ENCODE measurements around the gene LHPP.

LHPP gene

DNA sequence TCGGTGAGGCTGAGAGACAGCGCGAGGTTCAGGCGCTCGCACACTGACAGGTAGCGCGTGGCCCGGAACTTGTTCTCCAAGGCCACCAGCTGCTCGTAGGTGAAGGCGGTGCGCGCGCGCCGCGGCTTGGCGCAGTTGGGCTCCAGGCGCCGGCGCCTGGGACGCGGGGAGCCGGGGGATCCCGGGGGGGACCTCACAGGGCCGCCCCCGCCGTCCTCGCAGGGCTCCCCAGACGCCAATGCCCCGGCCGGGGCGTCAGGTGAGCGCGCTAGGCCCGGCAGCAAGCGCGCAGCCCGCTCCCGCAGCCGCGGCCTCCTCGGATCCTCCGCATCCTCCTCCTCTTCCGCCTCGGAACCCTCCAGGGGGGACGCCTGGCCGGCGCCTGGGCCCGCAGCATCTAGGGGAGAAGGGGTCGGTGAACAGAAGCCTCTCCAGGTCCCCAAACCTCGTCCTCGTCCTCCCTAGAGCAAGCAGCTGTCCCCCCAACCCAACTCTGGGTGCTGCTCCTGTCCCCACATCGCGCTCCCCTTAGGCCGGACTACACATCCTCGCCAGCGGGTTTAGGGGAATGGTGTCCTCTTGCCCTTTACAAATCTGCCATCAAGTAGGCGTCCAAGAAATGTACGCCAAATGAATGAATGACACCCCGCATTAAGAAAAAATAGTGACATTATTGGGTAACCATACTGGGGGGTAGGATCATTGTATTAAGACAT is 13.7 kb upstream of the LHPP start:
- DNase-seq = peak in 1 of 3 donors; percentile 21

DNA sequence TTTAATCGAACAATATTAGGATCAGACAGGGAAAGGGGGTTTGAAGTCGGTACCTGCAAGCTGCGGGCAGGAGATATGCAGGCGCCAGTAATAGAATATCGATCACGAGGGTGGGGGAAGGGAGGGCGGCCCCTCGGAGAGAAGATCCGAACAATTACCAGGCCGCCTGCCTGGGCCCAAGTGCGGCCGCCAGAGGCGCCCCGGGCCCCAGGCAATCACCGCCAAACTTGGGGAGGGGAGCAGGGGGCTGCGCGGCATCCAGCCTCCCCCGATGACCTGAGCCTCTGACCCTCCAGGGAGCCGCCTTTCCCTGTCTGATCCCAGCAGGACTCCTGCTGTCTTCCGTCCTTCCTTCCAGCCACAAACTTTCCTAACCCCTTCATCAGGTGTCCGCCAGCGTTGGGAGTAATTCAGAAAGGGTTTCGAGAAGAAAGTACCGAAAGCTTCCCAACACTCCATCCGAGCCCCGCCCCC is 12.9 kb upstream of the LHPP start:
- DNase-seq = no peak

DNA sequence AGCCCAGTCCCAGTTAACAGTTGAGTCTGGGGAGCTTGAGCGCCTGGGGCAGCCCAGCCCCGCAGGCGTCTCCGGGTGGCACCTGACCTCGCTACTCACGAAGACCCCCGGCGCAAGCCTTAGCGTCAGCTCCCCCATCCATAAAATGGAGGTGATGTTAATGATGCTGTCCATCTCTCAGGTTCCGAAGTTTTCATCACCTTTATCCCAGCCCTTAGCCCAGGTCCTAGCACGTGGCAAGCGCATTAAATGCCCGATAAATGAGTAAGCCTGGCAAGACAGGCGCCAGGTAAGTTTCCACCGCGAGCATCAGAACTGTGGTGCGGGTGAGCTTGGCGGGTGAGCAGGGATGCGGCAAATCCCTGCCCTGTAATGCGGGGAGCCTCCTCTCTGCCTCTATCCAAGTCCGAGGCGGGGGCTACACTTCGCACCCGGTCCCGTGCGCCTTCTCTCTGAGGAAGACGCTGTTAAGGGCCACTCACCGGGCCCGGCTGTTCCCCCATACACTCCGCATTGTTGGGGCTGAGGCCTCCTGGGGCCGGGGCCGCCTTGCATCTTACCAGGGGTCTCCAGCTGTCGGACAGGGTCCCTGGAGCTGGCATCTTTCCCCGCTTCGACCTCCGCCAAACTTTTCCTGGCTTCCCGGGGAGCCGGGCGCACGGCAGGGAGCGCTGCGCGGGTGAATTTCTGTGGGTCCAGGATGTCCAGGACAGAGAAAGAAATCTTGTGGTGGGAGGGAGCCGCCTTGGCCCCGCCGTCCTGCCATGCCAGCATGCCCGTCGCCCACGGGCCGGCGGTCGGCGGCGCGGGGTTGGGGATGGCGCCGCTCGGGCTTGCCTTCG is 12.2 kb upstream of the LHPP start:
- DNase-seq = peak in 1 of 3 donors; percentile 25

DNA sequence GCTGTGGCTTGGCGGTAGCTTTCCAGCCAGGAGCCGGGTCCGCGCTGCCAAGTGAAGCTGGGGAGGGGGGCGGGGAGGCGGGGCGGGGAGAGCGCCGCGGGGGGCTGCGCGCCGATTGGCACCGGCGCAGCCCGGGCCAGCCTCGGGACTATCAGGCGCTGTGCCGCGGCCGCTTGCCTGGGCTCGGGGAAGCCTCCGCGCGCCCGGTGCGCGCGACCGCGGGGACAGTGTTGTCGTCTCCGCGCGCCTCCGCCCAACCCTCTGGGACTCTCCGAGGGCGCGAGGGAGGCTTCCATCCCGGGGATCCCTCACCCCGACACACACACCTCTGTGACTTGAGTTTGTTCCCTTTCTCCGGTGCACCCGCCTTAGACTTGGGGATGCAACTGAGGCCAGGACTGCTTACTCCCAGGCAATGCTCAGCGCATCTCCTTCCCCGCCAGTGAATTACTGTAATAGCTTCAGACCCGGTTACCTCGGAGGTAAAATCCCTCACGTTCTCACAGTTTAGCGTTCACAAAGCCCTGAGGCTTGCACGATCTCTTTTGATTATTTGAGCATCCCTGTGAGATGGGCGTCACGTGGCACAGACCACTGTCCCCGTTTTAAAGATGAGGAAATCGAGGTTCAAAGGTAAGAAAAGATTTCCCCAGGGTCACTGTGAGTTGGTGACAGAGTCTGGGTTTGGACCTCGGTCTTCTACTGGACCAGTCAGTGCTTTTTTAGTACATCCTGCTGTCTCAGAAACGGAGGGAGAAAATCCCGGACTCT is 11.4 kb upstream of the LHPP start, which contains the start of gene NKX1-2:
Gene NKX1-2 (minus strand): TSS at position 24 of the 771 bp plus-strand sequence. CDS start 92 bp downstream, outside the sequence.
- DNase-seq = peak in 2 of 3 donors; percentile 24 to 60

DNA sequence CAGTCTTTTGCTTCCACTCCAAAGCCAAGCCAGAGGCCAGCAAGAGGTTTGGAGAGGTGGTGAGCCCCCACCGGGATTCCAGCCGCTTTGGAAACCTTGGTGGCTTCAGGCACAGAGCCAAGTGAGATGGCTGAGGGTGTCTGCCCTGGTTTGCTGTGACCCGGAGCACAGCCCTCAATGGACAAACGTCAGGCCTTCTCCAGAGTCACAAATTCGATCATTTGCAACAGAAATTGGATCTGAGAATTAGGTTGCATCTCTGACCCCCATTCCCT is 10.9 kb upstream of the LHPP start:
- no peak for DNase-seq

DNA sequence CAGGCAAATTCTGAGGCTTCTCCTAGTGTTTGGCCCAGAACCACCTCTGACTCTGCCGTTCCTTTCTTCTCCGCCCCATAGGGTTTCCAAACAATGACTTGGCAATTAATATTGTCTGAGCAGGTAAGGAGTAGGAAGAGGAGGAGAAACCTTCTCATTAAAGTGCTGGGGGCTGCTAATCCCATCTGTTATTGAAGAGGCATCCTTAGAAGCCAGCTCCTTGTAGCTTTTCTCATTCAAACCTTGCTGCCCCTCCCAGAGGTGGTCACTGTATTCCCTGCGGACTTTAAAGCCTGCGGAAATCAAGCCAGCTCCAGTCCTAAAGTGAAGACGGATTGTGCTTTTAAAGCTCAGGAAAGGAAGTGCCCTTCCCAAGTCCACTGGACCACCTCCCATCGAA is 10.3 kb upstream of the LHPP start:
- DNase-seq = no peak

DNA sequence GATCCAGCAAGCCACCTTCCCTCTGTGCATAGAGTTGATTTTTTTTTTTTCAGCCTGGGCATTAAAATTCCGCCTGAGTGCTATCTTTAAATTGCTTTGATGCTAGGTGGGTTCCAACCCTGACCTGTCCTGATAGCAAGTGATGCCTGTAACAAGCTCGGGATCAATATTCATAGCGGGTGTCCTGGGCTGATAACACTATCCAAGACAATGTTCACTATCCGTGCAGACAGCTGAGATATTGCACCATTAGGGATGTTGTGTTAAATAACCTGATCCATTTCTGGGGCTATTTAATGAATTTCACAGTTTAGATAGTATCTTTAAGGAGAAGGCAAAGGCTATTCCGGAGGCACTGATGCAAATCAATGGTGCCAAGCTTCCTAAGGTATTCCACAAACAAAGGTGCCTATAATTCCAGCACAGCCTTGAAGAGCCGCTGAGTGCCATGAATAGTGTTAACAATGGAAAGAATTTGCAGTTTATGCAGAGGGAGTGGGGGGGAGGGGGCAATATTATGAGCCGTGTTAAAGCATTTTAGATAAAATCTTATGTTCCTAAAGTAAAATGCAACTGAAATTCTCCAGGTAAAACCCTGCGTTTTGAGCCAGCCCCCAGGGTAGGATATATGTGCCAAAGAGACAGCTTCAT is 7.5 kb upstream of the LHPP start:
- no peak for DNase-seq

DNA sequence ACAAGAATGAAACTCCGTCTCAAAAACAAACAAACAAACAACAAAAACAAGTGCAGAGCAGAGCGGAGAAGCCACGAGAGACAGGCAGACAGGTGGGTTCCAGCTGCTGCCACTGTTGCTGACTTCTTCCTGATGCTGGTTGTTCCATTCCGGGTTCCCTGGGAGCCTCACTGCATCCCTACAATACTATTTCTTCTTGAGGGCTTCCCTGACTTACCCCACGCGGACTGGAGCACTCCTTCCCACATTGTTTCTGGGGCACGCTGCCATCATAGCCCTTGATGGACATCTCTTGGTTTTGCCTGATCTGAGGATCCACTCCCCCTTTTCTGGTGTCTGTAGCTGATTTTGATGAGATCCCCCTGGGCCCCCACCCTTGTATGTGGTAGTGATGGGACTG is 6.2 kb upstream of the LHPP start:
- no peak for DNase-seq

DNA sequence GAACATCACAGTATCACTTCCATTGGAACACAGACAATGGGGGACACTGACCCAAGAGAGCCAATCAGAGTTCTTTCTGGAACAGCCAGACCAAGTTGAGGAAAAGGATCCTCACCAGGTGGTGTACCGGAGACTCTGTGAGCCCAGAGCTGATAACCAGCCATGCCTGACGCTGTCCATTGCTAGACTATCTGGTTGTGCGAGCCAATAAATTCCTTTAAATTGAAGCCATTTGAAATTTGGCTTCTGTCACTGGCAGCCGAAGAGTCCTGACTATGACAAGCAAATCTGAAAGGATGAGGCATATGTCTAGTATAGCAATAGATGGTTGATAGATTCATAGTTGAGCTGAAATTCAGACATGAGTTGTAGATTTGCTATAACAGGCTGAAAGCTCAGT is 3.1 kb upstream of the LHPP start:
- no peak for DNase-seq

DNA sequence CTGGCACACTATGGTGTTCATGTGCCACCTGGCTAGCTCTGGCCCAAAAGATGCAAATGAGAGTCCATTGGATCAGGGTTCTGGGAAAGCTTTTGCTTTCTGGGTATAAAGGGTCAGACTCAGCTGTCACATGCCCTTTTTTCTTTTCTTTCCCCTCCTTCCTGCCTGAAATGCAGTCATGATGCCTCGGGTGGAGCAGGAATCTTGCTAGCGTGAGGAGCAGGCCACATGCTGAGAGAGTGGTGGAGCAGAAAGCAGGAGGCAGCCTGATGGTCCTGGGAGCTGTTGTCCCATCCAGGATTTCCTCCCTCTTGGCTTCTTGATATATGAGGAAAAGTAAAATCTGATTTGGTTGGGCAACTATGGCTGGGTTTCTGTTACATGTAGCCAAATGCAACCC is 2.7 kb upstream of the LHPP start:
- no peak for DNase-seq

DNA sequence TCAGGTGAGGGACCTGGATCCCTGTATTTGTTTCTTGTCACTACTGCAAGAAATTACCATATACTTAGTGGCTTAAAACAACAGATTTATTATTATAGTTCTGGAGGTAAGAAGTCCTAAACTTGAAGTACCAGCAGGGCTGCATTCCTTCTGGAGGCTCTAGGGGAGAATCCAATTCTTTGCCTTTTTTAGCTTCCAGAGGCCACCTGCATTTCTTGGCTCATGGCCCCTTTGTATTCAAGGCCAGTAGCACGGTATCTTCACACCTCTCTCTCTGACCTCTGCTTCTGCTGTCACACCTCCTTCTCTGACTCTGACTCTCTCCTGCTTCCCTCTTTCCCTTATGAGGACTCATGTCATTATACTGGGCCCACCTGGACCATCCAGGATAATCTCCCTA is 2.2 kb upstream of the LHPP start:
- DNase-seq = no peak

DNA sequence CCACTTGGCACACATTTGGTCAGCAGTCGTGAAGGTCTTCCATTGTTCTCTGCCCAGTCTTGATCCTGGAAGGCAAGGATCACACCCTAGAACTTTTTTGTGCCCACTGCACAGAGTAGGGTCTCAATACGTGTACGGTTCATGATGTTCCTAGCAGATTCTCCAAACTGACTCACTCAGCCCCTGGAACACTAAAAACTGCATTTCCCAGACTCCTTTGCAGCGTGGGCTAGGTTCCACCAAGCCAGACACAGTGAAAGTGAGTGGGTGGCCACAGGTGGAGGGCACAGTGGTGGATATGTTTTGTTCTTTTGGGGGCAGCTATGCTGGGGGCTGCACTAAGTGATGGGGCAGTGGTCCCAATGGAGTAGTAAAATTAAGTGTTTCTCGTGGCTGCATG is 1.5 kb upstream of the LHPP start:
- DNase-seq = no peak

DNA sequence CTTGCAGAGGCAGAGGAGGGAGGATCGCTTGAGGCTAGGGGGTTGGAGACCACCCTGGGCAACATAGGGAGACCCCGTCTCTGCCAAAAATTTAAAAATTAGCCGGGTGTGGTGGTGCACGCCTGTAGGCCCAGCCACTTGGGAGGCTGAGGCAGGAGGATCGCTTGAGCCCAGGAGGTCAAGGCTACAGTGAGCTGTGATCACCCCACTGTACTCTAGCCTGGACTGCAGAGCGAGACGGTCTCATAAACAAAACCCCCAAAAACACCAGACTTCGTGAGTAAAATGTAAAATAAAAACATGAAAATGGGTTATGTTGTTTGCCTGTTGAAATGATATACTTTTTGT is 699 bp downstream of the LHPP start:
- no peak for DNase-seq

DNA sequence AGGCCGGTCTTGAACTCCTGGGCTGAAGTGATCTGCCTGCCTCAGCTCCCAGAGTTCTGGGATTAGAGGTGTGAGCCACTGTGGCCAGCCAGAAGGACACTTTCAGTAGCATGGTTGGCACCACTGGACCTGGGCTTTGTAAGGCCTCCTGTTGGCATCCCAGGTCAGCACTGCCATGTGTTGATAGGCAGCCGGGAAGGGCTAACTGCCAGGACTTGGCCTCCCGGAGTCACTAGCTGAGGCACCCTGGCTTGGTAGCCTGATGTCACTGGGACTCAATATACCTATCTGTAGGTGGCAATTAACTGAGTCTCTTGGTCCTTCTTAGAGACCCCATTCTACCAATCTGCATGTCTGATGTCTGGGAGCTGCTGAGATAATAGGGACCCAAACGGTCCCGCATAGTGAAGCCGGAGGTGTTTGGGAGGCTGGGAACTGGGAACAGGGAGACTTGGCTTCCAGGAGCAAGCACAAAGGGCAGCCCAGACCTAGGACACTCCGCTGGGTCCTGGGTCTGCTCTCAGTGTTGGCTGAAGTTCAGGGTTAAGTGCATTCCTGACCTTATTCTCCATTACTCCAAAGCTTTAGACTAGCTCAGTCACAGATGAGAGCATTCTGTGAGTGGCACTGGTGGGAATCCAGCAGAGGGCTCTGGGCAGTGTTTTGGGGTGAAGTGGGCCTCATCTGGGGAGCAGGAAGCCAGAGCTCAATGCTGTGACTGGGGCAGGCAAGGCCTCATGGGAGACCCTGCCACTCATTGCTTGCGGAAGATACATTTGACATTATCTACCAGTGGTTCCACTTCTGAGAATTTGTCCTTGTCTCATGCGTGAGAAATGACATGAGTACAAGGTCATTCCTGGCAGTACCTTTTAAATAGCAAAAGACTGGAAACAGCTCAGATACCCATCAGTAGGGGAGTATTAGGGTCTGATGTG is 2.7 kb downstream of the LHPP start:
- no peak for DNase-seq

DNA sequence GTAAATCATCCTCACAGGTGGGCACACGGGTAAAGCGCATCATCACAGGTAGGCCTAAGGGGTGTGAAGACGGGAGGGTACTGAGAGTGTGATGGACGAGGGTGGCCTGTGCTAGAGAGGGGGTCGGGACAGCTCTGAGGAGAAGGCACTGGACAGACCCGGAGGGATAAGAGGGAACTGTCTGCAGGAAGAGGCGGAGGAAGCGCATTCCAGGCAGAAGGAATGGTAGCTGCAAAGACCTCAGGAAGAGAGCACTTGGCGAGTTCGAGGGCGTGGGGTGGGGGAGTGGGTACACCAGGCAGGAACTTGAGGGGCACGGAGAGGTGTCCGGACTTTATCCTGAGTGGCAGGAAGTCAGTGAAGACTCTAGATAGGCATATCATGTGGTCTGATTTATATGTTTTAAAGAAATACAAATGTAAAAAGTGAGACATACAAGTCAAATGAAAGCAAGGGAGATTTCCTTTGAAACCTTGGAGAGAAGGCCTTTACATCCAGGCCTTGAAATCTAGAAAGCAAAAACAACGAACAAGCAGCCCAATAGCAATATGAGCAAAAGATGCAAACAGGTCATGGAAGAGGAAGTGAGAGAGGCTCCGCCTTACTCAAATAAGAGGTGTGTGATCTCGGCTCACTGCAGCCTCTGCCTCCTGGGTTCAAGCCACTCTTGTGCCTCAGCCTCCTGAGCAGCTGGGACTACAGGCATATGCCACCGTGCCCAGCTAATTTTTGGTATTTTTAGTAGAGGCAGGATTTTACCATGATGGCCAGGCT is 3.6 kb downstream of the LHPP start:
- DNase-seq = no peak

DNA sequence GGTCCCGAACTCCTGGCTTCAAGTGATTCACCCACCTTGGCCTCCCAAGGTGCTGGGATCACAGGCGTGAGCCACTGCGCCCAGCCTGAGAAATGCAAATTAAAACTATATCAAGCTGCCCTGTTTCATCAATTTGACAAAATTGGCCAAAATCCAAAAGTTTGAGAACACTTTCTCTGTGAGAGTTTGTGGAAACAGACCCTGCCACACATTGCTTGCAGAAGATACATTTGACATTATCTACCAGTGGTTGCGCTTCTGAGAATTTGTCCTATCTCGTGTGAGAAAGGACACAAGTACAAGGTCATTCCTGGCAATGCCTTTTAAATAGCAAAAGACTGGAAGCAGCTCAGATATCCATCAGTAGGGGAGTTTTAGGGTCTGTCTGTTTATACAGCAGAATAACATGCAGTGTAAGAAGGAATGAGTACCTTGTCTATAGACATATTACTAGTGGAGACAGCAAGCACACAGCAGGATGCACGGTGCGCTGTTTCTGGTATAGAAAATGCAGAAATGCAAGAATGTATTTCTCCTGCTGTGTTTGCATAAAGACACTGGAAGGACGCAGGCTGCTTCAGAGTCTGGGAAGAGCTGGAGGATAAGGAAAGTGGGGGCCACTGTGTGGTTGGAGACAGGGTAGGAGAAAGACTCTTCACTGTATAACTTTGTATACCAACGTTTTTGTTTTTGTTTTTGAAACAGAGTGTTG is 4.3 kb downstream of the LHPP start:
- DNase-seq = no peak

DNA sequence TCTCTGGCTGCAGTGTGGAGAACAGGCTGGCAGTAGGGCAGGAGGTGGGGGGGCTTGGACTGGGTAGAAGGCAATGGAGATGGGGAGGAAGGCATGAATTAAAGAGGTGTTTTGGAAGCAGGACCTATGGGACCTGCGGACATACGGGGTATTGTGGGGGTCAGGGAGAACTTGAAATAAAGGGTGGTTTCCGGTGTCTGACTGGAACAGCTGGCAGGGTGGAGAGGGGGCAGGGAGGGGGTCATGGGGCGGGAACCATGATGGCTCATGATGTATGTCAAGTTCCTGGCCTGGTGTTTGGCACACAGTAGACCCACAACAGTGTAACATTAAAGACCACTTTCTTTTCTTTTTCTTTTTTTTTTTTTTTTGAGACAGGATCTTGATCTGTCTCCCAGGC is 5.5 kb downstream of the LHPP start:
- no peak for DNase-seq

DNA sequence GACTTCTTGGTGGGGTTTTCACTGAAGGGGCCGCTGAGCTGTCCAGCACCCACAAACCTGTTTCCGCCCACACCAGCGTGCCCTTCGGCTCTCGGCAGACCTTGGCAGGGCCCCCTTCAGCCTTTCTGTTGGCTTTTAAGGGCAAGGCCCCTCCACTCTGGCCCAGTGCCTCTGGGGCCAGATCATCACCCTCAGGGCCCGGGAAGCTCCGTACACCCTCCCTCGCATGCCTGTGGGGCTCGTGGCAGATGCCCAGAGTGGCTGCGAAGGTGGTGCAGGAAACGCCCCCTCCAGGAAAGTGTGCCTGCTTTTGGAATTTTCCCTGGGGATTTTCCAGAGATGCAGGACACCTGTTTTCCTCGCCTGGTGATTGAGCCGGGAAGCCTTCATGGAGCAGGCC is 7.0 kb downstream of the LHPP start:
- DNase-seq = no peak

DNA sequence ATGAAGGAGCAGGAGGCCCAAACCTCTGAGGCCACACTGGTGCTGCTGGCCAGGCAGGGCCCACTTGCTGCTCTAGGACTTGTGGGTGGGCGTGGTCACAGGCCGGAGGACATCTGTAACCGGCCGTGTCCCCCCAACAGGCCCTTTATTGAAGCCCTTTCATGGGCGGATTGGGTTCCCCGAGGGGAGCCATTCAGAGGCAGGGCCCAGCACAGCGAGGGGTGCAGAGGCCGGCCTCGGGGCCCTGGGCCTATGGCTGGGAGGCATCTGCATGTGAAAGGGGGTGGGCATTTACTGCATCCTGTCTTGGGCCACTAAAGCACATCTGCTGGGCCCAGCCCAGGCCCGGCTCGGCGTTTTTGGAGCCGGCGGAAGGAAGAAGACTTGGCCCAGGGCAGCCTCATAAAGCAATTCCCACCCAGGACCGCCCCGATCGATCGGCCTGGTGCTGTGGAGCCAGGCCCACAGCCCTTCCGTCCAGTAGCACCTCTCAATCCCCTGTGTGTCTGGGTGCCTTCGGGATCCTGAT is 8.4 kb downstream of the LHPP start:
- no peak for DNase-seq

All from suppressor macrophage treated with lipopolysaccharide for 1 hour (primary cell).